ENCODE measurements around the gene PBX1.

Gene PBX1

DNA sequence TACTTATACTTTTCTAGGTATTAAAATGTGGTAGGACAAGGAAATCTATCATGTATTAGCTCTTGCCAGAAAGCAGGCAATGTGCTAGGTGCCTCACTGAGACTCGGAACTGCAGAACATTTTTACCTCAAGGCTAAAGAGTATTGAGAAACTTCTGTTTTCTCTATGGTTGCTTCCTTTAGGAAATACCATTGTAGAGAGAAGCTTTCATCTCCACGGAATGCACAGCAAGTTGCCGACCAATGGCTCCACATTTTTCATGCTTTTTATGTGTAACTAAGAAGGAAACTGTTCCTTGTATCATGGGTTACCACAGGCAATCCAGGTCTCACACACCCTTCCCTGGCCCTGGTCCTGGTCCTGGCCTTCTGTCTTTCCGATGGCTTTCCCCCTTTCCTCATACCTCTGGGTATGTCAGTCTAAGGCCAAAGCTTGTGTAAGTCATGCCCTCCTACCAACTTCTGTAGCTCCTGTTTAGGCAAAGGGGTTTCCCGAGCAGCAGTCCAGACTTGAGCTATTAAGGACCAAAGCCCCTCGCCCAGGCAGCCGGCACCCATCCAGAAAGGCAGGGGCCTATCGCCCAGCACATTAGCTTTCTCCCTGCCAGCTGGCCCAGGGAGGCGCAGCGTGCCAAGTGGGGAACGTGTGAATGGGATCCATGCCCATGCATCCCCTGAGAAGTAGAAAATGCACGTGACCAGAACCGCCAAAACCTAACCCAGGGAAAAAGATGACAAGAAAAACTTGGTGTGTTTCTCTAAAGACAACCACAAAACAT is 225.0 kb downstream of the PBX1 start:
- no peak for DNase-seq (ENCODE audit: low spot score)

DNA sequence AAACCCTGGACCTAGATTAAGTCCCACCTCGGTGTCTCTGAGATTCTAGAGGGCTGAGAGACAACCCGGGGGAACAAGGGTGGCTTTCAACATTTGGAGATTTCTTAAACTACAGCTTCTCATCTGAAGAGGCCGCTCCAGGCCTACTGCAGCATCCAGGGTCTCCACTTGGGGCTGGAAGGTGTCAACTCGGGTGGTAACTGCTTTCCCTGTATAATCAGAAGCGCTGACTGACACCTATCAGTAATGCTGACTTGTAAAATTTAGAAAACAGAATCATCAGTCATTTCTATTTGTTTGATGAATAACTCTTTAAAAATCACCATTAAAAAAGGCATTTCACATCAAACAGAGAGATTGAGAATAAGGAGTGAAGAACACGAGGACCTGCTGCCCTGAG is 226.0 kb downstream of the PBX1 start:
- no peak for DNase-seq (ENCODE audit: low spot score)

DNA sequence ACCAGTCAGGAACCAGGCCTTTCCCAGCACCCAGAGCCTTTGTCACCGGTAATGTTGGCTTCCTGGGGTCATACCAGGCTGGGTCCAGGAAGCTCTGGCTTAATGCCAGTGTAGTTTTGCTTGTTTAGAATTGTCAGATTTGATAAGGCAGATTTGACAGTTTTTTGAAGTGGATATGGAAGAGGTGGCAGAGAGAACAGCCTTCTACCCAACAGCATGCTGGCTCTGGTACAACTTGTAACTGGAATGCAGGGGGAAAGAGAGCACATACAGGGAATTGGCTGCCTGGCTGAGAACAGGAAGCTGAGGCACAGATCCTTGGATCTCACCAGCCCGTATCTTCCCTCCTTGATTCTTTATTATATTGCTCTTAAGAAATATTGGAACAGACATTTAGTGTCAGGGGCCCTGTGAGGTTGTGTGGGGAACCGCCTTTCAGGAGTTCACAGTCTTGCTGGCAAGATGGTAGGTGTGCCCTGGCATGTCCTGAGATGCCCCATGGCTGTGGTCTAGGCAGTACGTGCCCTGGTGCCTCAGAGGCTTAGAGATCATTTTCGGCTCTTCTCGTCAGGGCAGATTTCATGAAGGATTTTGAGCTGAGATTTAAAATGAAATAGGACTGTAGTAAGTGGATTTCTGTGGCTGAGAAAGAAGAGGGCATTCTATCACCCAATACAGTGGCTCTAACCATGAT is 227.0 kb downstream of the PBX1 start:
- no peak for DNase-seq (ENCODE audit: low spot score)

DNA sequence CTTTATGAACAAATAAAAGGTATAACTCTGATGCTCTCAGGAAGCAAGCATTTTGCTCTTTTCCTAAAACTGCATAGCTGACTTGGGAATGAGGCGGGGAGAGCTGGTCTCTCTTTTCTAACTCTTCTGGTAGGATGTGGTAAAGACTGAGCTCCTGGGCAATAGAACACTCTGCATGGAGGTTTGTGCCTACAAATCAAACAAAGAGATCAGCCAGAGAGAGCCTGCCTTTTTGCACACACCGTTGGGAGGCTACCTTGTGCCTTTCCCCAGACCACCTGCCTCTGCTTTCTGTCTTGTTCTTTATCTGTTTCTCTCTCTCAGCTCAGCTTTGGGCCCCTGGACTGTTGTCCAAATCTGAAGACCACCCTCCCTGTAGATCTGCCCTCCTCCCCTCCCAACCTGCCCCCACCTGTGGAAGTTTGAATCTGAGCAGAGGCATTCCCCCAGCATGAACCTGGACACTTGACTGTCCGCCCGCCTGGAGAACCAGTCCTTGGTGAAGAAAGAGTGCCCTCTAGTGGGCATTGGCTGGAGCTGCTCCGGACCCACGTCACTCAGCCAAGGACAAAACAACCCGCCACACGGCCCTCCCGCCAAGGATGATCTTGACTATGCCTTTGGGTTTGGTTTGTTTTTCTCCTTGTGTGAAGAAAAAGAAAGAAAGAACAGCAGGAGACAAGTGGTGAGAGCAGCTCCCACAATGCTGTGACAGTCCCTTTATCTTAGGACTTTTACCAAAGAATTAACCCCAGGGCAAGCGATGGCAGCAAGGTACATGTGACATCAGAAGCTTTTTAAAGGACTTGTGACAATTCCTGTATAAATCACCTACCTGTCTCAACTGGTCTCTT is 228.2 kb downstream of the PBX1 start:
- DNase-seq (ENCODE audit: low spot score): peak; percentile 55

DNA sequence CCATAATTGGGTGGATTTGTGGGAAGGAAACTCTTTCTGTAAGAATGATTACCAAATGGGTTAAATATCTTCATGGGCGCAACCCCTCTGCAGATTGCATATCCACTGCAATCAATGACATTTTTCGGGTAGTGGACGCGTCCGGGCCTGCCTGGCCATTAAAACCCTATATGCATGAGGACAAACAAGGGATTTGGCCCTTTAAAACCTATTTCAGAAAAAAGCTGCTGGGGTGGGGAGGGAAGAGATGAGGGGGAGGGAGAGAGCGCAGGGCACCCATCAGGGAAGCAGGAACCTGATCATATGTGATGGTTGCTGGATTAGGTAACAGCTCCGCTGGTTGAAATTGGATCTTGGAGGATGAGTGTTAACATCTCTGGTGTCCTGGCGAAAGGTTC is 228.8 kb downstream of the PBX1 start:
- DNase-seq (ENCODE audit: low spot score): no peak

DNA sequence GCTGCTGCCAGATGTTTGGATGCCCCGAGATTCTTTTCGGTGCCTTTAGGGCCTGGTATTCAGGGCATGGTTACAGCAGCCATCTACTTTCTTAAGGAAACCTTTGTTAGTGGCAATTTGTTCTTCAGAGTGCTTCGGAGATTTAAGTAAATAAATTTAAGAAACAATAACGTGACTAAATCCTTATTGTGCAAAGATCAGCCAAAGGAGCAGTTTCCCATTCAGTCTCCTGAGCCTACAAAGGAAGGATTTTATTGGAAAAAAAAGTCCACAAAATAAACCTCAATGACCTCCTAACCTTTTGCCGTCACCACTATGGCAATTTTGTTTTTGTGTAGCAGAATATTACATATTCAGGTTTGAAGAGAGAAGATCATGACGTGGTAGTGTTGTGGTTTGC is 231.1 kb downstream of the PBX1 start:
- DNase-seq (ENCODE audit: low spot score): no peak

DNA sequence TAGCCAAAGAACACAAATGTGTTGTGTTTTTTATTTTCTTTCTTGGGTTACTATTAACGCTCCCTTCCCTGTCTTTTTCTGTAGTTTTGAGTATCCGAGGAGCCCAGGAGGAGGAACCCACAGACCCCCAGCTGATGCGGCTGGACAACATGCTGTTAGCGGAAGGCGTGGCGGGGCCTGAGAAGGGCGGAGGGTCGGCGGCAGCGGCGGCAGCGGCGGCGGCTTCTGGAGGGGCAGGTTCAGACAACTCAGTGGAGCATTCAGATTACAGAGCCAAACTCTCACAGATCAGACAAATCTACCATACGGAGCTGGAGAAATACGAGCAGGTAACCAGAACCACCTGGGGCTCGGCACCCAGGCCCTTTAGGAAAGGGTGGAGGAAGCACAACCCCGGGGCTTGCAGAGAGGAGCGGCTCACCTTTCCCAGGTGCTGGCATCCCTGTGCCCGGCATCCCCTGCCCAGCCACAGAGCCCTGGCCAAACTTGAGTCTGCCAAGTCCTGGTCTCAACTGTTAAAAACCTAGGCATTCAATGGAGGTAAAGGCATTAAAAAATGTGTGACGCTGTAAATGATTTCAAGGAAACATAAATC is 233.5 kb downstream of the PBX1 start:
- no peak for DNase-seq (ENCODE audit: low spot score)

DNA sequence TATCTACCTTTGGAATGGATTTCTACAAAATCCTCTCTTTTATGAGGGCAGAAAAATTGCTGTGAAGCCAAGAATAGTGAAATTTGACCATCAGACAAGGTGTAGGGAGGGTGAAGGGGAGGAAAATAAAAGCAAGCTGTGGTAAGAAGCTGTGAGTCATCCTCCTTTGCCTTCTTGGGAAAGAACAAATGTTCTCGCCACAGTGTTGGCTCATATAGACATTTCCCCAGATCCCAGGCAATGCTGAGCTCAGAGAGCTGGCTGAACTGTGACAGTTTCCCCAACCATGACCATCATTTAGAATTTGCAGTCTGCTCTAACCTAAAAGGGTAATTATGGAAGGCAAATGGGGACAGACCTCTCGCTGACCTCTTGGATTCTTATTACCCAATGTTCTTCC is 235.4 kb downstream of the PBX1 start:
- DNase-seq (ENCODE audit: low spot score): no peak

DNA sequence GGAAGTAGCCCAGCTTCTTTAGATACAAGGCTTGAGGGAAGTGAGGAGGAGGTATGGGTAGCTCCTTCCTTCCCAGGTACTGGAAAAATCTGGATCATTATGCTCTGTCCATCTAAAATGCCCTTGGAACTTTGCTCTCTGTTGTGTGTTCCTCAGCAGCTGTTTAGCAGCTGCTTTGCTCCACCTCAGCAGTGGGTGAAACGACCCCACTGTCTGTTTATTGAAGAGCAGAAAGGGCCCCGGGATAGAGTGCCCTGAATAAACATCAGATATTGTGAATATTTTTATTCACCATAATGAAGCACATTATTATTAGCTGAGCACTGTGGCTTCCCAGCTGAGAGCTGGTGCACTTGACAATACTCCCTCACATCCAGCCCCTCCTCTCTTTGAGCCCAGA is 237.9 kb downstream of the PBX1 start:
- no peak for DNase-seq (ENCODE audit: low spot score)

DNA sequence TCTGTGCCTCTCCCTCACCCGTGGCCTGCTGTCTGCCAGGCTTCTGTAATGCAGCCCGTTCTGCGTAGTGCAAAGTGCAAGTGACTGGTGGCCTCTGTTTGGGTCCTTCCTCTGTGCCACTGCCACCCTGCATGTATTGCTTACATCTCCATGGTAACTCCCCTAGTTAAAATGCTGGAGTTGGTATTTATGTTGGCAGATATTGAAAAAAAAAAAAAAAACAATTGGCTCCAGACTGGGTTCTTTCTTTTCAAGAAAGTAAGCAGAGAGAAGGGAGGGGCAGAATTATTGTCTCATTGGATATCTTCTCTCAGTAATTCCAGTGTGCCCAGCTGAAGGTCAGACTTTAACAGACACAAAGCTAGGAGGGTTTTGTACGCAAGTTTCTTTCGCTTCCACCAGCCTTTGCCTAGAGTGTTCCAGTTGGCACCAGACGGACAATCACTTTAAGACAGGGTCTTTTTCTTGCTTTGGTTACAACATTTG is 242.3 kb downstream of the PBX1 start:
- no peak for DNase-seq (ENCODE audit: low spot score)

DNA sequence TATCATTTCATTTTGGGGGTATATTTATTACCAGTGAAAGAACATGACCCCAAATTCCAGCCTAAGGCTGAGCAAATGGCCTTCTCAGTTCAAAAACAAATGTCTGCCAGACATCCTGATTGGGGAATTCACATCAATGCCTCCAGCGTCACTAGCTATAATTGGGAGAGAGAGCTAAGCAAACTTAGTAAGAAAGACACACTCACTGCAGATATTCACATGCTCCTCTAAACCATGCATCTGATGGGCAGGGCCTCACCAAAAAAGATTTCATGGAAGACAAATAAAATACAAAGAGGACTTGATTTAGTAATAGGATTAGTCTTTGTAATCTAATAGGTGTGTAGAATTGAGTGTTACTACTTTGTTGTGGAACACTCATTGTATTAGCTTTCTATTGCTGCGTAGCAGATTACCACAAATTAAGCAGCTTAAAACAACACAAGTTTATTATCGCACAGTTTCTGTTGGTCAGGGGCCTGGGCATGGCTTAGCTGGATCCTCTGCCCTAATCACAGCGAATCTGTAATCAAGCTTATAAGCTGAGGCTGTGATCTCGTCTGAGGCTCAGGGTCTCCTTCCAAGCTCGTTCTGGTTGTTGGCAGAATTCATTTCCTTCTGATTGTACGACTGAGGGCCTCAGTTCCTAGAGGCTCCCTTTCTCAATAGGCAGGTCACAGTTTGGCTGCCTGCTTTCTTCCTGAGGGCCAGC is 243.0 kb downstream of the PBX1 start:
- no peak for DNase-seq (ENCODE audit: low spot score)

DNA sequence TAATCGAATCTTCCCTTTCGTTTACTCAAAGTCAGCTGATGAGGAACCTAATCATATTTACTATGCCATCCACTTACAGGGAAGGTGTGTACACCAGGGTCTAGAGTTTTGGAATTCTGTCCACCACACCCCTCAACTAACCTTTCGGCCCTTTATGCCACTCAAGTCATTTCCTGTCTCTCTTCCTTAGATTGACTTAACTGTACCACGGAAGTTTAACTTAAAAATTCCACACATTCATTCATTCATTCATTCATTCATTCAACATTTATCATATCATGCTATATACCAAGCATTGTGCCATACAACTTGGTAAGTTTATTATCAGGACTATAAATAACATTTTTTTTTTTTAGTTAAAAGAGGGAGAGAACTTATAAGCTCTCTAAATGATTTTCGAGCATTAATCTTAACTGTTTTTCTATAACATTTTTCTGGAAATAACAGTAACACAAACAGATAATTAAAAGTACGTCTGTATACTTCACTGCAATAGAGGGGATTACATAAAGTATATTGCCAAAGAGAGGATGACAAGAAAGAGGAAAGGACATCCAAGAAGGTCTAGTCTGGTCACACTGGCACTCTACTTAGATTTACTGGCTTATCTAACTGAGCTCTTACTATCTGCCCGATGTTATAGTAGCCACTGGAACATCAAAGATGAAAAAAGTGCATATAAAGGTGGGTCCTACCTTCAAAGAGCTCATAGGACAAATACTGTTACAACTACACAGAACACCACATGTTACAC is 243.7 kb downstream of the PBX1 start:
- no peak for DNase-seq (ENCODE audit: low spot score)

DNA sequence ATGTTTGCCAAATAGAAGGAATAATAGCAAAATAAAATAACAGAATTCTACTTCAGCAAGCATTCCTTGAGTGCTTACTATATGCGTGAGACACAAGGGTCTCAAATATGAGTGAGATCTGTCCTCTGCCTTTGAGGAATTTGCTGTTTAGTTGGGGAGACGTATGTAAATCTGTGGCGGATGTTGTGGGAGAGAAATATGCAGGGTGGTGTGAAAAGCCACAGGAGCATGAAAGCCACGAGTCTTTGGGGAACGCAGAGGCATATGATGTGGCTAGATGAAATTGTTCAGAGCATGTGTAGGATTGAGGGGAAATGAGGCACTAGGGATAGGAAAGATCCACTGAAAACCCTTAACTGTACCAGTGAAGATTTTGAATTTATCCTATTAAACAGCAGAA is 244.4 kb downstream of the PBX1 start:
- DNase-seq (ENCODE audit: low spot score): no peak

DNA sequence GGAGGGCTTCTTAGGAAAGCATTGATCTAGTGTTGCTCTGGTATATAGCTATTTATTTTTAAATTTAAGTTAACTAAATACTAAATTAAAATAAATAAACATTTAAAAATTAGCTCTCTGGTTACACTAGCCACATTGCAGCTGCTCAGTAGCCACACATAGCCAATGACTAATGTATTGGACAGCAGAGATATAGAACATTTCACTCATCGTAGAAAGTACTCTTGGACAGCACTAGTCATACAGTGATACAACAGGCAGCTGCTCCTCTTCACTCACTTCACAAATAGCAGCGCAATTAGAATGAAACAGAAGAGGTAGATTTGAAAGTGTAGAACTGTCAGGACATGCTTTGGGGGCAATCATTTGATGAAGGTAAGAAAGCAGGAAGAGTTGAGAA is 245.4 kb downstream of the PBX1 start:
- no peak for DNase-seq (ENCODE audit: low spot score)

DNA sequence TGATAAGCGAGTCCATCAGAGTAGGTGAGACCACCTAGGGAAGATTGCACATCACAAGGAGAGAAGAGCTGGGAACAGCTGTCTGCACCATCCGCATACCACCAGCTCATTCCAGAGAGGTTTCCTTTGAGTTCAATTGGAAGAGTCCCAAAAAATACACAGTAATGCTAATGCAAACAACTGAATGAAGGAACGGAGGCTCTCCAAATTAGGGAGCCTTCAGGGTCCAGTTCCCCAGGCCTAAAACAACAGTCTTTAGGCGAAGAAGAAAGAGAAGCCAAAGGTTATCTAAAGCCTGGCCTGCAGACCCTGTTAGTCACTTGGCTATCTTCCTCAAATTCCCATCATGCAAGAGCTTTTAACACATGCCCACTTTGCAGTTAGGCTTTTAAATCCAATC is 246.4 kb downstream of the PBX1 start:
- no peak for DNase-seq (ENCODE audit: low spot score)

DNA sequence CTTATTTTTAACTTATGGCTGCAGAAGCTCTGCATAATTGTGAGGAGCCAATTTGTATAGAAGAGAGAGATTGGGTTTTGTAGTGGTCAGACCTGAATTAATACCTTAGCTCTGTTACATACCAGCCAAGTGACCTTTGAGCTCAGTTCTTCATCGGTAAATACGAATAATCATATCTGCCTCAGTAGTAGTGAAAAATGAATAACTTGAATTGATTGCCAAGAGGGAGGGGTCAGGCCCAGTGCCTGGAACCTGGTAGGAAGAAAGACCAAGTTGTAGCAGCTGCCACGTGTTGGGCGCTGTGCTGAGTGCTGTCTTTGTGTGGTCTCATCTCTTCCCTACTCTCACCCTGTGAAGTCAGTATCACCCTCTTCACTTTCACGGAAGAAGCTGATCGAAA is 247.5 kb downstream of the PBX1 start:
- DNase-seq (ENCODE audit: low spot score): no peak

DNA sequence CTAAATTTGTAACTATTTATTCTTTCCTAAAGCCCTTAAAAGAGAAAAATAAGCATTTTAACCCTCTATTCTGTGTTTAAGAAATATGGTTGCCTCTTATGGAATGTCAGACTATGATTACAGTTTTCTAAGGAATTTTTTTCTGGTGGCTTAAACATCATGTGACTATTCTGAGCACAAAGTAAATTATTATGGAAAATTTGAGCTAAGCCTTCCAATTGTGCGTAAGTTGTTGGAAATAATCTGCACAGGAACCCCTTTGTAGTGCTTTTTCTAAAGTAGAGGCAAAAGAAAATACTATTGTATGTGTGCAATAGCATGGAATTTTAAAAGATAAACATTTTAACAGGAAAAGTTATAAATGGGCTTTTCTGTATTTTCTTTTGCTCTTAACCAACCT is 254.8 kb downstream of the PBX1 start:
- DNase-seq (ENCODE audit: low spot score): no peak

DNA sequence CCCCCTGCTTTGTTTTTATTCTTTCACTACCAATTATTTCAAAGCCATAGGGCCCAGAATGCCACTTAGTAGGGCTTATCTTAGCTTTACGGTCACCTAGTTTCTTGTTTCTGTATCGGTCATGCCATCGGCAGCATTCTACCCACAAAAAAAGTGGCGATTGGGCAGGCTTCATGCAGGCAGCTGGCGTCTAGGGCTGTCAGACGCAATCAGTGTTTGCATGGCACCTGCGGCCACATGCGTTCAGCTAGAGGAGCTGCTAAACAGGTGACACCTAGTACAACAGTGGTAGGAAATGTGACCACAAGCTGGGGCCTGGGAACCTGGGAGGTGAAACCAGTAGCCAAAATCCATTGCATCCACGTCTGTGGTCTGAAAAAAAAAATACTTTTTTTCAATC is 262.7 kb downstream of the PBX1 start:
- no peak for DNase-seq (ENCODE audit: low spot score)

DNA sequence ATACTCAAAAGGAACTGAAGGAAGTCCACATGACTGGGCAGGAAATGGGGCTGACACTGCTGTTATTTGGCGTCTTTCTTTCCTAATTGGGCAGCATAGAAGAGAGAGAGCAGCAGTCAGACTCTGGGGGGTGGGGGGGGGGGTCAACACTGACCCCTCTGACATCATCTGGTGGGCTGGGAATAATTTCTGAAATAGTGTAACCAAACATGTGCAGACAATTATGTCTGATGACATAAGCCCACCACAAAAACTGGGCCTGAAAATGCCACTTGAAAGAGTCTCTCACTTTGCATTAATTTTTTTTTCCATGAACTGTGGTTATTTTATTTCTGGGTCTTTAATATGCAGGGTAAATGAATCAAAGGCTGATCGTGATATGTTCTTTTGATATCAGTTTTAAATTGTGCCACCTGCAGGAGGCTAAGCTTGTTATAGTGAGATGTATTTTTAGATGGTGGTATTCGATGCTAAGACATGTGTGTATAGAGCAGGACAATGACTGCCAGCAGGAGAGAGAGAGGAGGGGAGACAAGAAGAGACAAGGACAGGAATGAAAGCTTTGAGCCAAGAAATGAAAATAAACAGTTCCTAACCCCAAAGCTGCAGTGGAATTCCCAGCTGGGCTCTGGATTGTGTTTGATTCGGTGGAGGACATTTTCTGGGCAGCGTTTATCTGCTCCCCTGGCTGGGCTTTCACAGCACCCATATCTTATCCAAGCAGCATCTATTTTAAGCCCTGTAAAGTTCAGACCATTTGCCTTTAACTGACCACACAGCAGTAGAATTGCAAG is 264.7 kb downstream of the PBX1 start:
- no peak for DNase-seq (ENCODE audit: low spot score)

DNA sequence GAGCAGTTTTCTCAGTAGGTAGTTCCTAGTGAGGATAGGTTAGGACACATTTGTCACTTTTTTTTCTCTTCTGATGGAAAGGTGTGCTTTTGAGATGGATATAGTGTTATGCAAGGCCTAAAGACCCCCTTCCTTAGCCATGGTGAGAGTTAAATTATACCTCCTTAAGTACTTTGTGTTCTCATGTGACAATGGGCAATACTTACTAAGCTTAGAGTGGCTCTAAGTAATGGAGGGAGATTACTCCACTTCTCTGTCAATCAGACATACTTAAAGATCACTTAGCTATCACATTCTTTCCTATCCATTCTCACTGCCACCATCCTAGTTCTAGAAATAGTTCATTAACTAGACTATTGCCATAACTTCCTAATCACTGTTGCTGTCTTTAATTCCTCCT is 265.6 kb downstream of the PBX1 start:
- DNase-seq (ENCODE audit: low spot score): no peak

Data from CD4-positive, alpha-beta T cell treated with Interleukin-2 at 100 ng/mL for 4 hours (primary cell).